ENCODE measurements around the gene ZCCHC24.

The ZCCHC24 gene

DNA sequence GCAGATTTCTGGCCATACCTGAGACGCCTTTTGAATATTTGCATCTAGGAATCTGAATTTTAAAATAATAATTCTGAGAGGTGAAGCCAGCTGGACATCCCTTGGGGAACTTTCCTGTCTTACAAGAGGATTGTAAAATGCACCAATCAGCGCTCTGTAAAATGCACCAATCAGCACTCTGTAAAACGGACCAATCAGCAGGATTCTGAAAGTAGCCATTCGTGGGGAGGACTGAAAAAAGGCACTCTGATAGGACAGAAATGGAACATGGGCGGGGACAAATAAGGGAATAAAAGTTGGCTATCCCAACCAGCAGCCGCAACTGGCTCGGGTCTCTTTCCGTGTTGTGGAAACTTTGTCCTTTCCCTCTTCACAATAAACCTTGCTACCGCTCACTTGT, 88.2 kb downstream of the ZCCHC24 start:
- Histone ChIP-seq H3K27me3 (no peaks in the 10 kb centered on the region), H3K36me3 (peaks cover 36% of the 10 kb centered on the region), H3K27ac (peak overlapping the region; percentile 82), H3K9me3 (no peaks in the 10 kb centered on the region), H3K4me3 (ENCODE audit: low read depth in 1 of 2, low read length in 1 of 2) (no peak overlapping the region), H3K4me1 (ENCODE audit: control insufficient read depth in 1 of 2, insufficient read depth in 1 of 2, low read depth in 1 of 2, low read length in 1 of 2) (peaks cover 56 to 66% of the 10 kb centered on the region in 2 experiments)
- TF ChIP-seq, protein P1, sequence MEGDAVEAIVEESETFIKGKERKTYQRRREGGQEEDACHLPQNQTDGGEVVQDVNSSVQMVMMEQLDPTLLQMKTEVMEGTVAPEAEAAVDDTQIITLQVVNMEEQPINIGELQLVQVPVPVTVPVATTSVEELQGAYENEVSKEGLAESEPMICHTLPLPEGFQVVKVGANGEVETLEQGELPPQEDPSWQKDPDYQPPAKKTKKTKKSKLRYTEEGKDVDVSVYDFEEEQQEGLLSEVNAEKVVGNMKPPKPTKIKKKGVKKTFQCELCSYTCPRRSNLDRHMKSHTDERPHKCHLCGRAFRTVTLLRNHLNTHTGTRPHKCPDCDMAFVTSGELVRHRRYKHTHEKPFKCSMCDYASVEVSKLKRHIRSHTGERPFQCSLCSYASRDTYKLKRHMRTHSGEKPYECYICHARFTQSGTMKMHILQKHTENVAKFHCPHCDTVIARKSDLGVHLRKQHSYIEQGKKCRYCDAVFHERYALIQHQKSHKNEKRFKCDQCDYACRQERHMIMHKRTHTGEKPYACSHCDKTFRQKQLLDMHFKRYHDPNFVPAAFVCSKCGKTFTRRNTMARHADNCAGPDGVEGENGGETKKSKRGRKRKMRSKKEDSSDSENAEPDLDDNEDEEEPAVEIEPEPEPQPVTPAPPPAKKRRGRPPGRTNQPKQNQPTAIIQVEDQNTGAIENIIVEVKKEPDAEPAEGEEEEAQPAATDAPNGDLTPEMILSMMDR (IDR thresholded peaks at IDR 0.05) = no peak

DNA sequence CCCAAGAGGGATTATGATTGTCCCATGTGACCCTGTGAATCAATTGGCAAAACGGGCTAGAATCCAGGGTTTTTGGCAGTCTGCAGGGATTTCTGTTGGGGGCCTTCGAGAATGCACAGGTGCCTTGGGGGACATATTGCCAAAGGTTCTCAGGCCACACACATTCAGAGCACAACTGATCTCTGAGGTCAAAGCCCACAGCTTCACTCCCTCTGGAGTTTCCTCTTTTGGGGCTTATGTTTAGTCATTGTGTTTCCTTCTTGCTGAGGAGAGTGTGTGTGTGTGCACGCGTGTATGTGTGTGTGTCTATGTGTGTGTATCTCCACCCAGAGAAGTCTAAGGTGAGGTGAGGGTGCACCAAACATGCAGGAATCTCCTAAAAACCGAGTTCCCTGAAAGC, 89.3 kb downstream of the ZCCHC24 start:
- Histone ChIP-seq H3K9me3 (no peaks in the 10 kb centered on the region), H3K36me3 (peaks cover 46% of the 10 kb centered on the region), H3K27ac (peak overlapping the region; percentile 82), H3K27me3 (no peaks in the 10 kb centered on the region), H3K4me1 (ENCODE audit: control insufficient read depth in 1 of 2, insufficient read depth in 1 of 2, low read depth in 1 of 2, low read length in 1 of 2) (peaks cover 63 to 76% of the 10 kb centered on the region in 2 experiments), H3K4me3 (ENCODE audit: low read depth in 1 of 2, low read length in 1 of 2) (peak overlapping the region in 1 of 2 experiments; percentile 29)
- TF ChIP-seq, protein P1 (IDR thresholded peaks at IDR 0.05) = no peak

DNA sequence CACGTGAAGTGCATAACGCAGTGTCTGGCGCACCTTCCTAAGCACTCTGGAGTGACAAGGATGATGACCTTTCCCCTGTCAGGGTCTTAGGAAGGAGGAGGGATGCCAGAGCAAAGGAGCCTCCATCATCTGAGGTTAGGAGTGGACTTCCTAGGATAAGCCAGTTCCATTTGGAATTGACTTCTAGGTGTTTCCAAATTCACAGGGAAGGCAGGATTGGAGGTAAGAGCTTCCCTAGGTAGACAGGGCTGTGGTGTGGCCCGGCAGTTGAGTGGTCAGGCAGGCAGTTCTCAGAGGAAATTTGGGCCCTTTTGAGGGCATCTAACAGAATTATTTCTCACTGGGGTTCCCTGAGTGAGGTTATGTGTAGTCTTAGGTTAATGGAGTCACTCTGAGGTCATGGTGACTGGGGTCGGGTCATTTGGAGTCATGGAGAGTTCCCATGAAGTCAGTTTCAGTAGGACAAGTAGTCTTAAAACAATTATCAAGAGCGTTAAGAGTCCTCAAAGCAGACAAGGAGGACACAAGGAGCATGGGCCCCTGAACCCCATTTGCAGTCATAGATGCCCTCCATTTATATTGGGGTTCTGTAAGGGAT, 89.9 kb downstream of the ZCCHC24 start:
- Histone ChIP-seq H3K27me3 (no peaks in the 10 kb centered on the region), H3K4me1 (ENCODE audit: control insufficient read depth in 1 of 2, insufficient read depth in 1 of 2, low read depth in 1 of 2, low read length in 1 of 2) (peaks cover 63 to 76% of the 10 kb centered on the region in 2 experiments), H3K27ac (peak overlapping the region; percentile 82), H3K9me3 (no peaks in the 10 kb centered on the region), H3K4me3 (ENCODE audit: low read depth in 1 of 2, low read length in 1 of 2) (no peak overlapping the region), H3K36me3 (peaks cover 52% of the 10 kb centered on the region)
- TF ChIP-seq, protein P1 (IDR thresholded peaks at IDR 0.05) = no peak

DNA sequence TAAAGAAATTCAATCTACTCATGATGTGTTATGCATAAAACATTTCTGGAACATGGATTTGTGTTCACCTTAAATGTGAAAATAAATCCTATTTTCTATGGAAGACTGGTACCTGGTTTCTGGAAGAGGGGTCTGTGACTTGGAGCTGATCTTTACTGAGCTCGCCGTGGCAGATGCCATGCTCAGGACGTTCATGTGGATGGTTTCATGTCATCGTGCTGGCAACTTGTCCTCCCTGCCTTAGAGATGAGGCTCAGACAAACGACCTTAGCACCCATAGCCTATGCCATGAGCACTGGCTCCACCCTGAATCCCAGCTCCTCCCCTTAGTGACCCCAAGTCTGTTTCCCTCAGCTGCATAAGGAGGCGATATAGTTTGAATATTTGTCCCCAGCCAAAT, 90.8 kb downstream of the ZCCHC24 start:
- Histone ChIP-seq H3K4me1 (ENCODE audit: control insufficient read depth in 1 of 2, insufficient read depth in 1 of 2, low read depth in 1 of 2, low read length in 1 of 2) (peaks cover 62 to 76% of the 10 kb centered on the region in 2 experiments), H3K36me3 (peaks cover 61% of the 10 kb centered on the region), H3K27ac (peak overlapping the region; percentile 82), H3K27me3 (no peaks in the 10 kb centered on the region), H3K4me3 (ENCODE audit: low read depth in 1 of 2, low read length in 1 of 2) (no peak overlapping the region), H3K9me3 (no peaks in the 10 kb centered on the region)
- TF ChIP-seq, protein P1 (IDR thresholded peaks at IDR 0.05) = no peak

DNA sequence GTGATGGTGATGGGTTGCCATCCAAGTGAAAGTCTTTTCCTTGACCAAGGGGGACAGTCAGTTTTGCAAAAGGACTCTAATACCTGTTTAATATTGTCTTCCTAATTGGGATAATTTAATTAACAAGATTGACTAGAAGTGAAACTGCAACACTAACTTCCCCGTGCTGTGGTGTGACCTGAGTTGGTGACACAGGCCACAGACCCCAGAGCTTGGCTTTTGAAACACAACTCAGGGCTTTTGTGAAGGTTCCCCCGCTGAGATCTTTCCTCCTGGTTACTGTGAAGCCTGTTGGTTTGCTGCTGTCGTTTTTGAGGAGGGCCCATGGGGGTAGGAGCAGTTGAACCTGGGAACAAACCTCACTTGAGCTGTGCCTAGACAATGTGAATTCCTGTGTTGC, 91.3 kb downstream of the ZCCHC24 start:
- Histone ChIP-seq H3K4me3 (ENCODE audit: low read depth in 1 of 2, low read length in 1 of 2) (no peak overlapping the region), H3K27me3 (no peaks in the 10 kb centered on the region), H3K4me1 (ENCODE audit: control insufficient read depth in 1 of 2, insufficient read depth in 1 of 2, low read depth in 1 of 2, low read length in 1 of 2) (peaks cover 63 to 76% of the 10 kb centered on the region in 2 experiments), H3K27ac (peak overlapping the region; percentile 82), H3K9me3 (no peaks in the 10 kb centered on the region), H3K36me3 (peaks cover 66% of the 10 kb centered on the region)
- TF ChIP-seq, protein P1 (IDR thresholded peaks at IDR 0.05) = no peak
